CD14-positive monocyte (primary cell): Measurements from ENCODE around the gene TMEM272. TPM values are rescaled to one million over a fixed set of nuclear protein-coding genes. Genes with fewer than 3 reads are reported as not detected.

Experiments
- DNase-seq, 3 donors: peaks; one replicate each; pipeline ENCODE4 v3.0.0-alpha.2; 2011 to 2022
- H2AFZ ChIP-seq: 2 replicates; pipeline ENCODE4 v1.6.0; 2012; ENCODE audit warnings: mild to moderate bottlenecking, low read depth, low read length, inconsistent platforms; ENCODE audit not compliant: insufficient read depth, poor library complexity, severe bottlenecking
- H3K27ac ChIP-seq, 2 donors: 1 replicate in 1 of 2; 2 replicates in 1 of 2; pipeline ENCODE4 v1.5.1; 2012 to 2013; ENCODE audit warnings: low read length in 2 of 2, control low read depth in 1 of 2, inconsistent platforms in 1 of 2, low read depth in 1 of 2, mild to moderate bottlenecking in 1 of 2
- H3K27me3 ChIP-seq, 2 donors: one replicate each; pipeline versions ENCODE4 v1.6.0 to v1.6.1; 2011 to 2013; ENCODE audit warnings: low read length in 2 of 2; ENCODE audit not compliant: control insufficient read depth in 2 of 2, insufficient read depth in 2 of 2
- H3K36me3 ChIP-seq, 2 donors: replicated peaks in 1 of 2; 1 replicate in 1 of 2; 2 replicates in 1 of 2; pipeline versions ENCODE4 v1.5.1 to v1.6.1; 2012 to 2013; ENCODE audit warnings: low read length in 2 of 2, control low read depth in 1 of 2, inconsistent platforms in 1 of 2, mild to moderate bottlenecking in 1 of 2; ENCODE audit not compliant: insufficient read depth in 2 of 2, control insufficient read depth in 1 of 2
- H3K4me1 ChIP-seq, 2 donors: 1 replicate in 1 of 2; 2 replicates in 1 of 2; pipeline versions ENCODE4 v1.5.1 to v1.6.1; 2012 to 2013; ENCODE audit warnings: low read length in 2 of 2, control low read depth in 1 of 2, inconsistent platforms in 1 of 2, mild to moderate bottlenecking in 1 of 2, moderate library complexity in 1 of 2; ENCODE audit not compliant: insufficient read depth in 2 of 2, control insufficient read depth in 1 of 2
- H3K4me2 ChIP-seq: replicated peaks from 2 replicates; pipeline ENCODE3; 2012; ENCODE audit warnings: low read length, moderate library complexity, mild to moderate bottlenecking; ENCODE audit not compliant: poor library complexity, severe bottlenecking; ENCODE audit errors: extremely low read depth
- H3K4me3 ChIP-seq, 3 experiments: fragments of 200-600 bp in 1 of 3; sonication (generic) in 1 of 3; replicated peaks in 1 of 3; 1 replicate in 2 of 3; 2 replicates in 1 of 3; pipeline ENCODE4 v1.5.1; 2011 to 2013; ENCODE audit warnings: low read length in 3 of 3, mild to moderate bottlenecking in 3 of 3, control low read depth in 2 of 3, low read depth in 2 of 3, inconsistent platforms in 1 of 3, moderate library complexity in 1 of 3
- H3K79me2 ChIP-seq: 2 replicates; pipeline ENCODE4 v1.6.0; 2012; ENCODE audit warnings: mild to moderate bottlenecking, control low read depth, inconsistent platforms, low read length, moderate library complexity; ENCODE audit not compliant: insufficient read depth
- H3K9ac ChIP-seq: 2 replicates; pipeline ENCODE4 v1.6.0; 2017; ENCODE audit warnings: low read length, mild to moderate bottlenecking; ENCODE audit not compliant: insufficient read depth, poor library complexity, severe bottlenecking
- H3K9me3 ChIP-seq, 2 donors: replicated peaks in 1 of 2; 1 replicate in 1 of 2; 2 replicates in 1 of 2; pipeline versions ENCODE4 v1.5.1 to v1.6.1; 2012 to 2013; ENCODE audit warnings: low read length in 2 of 2, control low read depth in 1 of 2; ENCODE audit not compliant: control insufficient read depth in 1 of 2, insufficient read depth in 1 of 2
- H4K20me1 ChIP-seq: 2 replicates; pipeline ENCODE4 v1.6.0; 2012; ENCODE audit warnings: mild to moderate bottlenecking, low read length, control low read depth, moderate library complexity; ENCODE audit not compliant: insufficient read depth
- H3K27ac Mint-ChIP-seq, 7 donors: one replicate each; pipeline ENCODE4 v1.8.0; 2020; ENCODE audit warnings: mild to moderate bottlenecking in 7 of 7, mixed read lengths in 7 of 7, moderate library complexity in 6 of 7, inconsistent platforms in 2 of 7
- H3K27me3 Mint-ChIP-seq, 3 donors: one replicate each; pipeline ENCODE4 v1.8.0; 2021 to 2022; ENCODE audit warnings: low read depth in 3 of 3, mild to moderate bottlenecking in 3 of 3, mixed read lengths in 3 of 3, moderate library complexity in 3 of 3, inconsistent platforms in 1 of 3
- H3K36me3 Mint-ChIP-seq, 2 donors: one replicate each; pipeline ENCODE4 v1.8.0; 2020; ENCODE audit warnings: mixed read lengths in 2 of 2, inconsistent platforms in 1 of 2, mild to moderate bottlenecking in 1 of 2
- H3K4me1 Mint-ChIP-seq: one replicate; pipeline ENCODE4 v1.8.0; 2020; ENCODE audit warnings: mild to moderate bottlenecking, mixed read lengths
- H3K4me3 Mint-ChIP-seq, 2 donors: one replicate each; pipeline ENCODE4 v1.8.0; 2020; ENCODE audit warnings: mild to moderate bottlenecking in 2 of 2, mixed read lengths in 2 of 2, moderate library complexity in 1 of 2
- H3K9me3 Mint-ChIP-seq, 7 donors: one replicate each; pipeline ENCODE4 v1.8.0; 2020 to 2022; ENCODE audit warnings: mixed read lengths in 7 of 7, mild to moderate bottlenecking in 6 of 7, moderate library complexity in 6 of 7, inconsistent platforms in 2 of 7
- WGBS: methylation state at CpG from one replicate; pipeline ENCODE4 v1.1.5; 2013; ENCODE audit warnings: missing lambda C conversion rate; ENCODE audit not compliant: insufficient coverage; 5-methylcytosine and 5-hydroxymethylcytosine counted together
- intact Hi-C, 2 donors: fragments of 100-400 bp; cut with micrococcal nuclease; formaldehyde crosslinking; loops; one replicate each; pipeline versions ENCODE4 v1.15.0 to v1.15.1; 2023
- polyA plus RNA-seq, 3 donors: library from polyadenylated mRNA; depleted of rRNA in 1 of 3; unstranded in 2 of 3; stranded (reverse) in 1 of 3; fragments of 300-500 nt in 2 of 3; fragments of >200 nt in 1 of 3; fragmentation: Illumina TruSeq in 2 of 3; gene quantifications; 1 replicate in 2 of 3; 2 replicates in 1 of 3; pipeline ENCODE4 v1.2.3, GENCODE V29; 2012 to 2021
- TF ChIP-seq, protein P1 (sequence below): fragments of 200-600 bp; IDR thresholded peaks from one replicate; pipeline ENCODE4 v1.8.0; 2022; ENCODE audit warnings: antibody characterized with exemption, mild to moderate bottlenecking

The TMEM272 gene
- polyA plus RNA-seq, 3 donors, result 0.07 TPM; not detected in 2

GRCh38 chr13:51833980-51834379, 11.0 kb downstream of the TMEM272 start:
- Mint-ChIP-seq H3K27me3 (peaks cover 0 to 3% (median 1%) of the 10 kb centered on the region in 3 donors), H3K36me3 (no peaks in the 10 kb centered on the region), H3K4me3 (no peak overlapping the region), H3K4me1 (peaks cover 50% of the 10 kb centered on the region), H3K9me3 (no peaks in the 10 kb centered on the region), H3K27ac (no peak overlapping the region)
- no peaks in the 10 kb centered on the region for H3K9me3 ChIP-seq
- H2AFZ ChIP-seq, result peak overlapping the region; percentile 44
- H3K27me3 ChIP-seq, result no peaks in the 10 kb centered on the region
- intact Hi-C loops, result loop anchor here in 1 of 2 donors (2.0 to 5.0 kb wide), 2 partner anchors 19 to 402 kb away; no protein-coding TSS in a partner anchor
- H4K20me1 ChIP-seq, result no peaks in the 10 kb centered on the region
- no peak overlapping the region for H3K9ac ChIP-seq
- DNase-seq, result no peak
- no peak overlapping the region for H3K27ac ChIP-seq
- H3K4me3 ChIP-seq, result no peak overlapping the region
- no peaks in the 10 kb centered on the region for H3K79me2 ChIP-seq
- no peaks in the 10 kb centered on the region for H3K36me3 ChIP-seq
- H3K4me1 ChIP-seq, result peaks cover 28 to 34% of the 10 kb centered on the region in 2 donors
- TF ChIP-seq, protein P1, sequence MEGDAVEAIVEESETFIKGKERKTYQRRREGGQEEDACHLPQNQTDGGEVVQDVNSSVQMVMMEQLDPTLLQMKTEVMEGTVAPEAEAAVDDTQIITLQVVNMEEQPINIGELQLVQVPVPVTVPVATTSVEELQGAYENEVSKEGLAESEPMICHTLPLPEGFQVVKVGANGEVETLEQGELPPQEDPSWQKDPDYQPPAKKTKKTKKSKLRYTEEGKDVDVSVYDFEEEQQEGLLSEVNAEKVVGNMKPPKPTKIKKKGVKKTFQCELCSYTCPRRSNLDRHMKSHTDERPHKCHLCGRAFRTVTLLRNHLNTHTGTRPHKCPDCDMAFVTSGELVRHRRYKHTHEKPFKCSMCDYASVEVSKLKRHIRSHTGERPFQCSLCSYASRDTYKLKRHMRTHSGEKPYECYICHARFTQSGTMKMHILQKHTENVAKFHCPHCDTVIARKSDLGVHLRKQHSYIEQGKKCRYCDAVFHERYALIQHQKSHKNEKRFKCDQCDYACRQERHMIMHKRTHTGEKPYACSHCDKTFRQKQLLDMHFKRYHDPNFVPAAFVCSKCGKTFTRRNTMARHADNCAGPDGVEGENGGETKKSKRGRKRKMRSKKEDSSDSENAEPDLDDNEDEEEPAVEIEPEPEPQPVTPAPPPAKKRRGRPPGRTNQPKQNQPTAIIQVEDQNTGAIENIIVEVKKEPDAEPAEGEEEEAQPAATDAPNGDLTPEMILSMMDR, result no peak
- WGBS, result 79% methylated on average over 5 of the region's 10 CpGs
- no peak overlapping the region for H3K4me2 ChIP-seq

- intact Hi-C loops, result loop anchor here in 1 of 2 donors (2.0 to 5.0 kb wide), 2 partner anchors 18 to 400 kb away; no protein-coding TSS in a partner anchor
- Mint-ChIP-seq H3K27ac (peak overlapping the region in 5 of 7 donors; percentile 41 to 69 (median 61)), H3K4me3 (peak overlapping the region in 1 of 2 donors; percentile 39), H3K9me3 (no peaks in the 10 kb centered on the region), H3K4me1 (peaks cover 64% of the 10 kb centered on the region), H3K27me3 (peaks cover 0 to 3% (median 0%) of the 10 kb centered on the region in 3 donors), H3K36me3 (no peaks in the 10 kb centered on the region)
- TF ChIP-seq, protein P1, result peak; percentile 72
- peak overlapping the region; percentile 6 for H3K4me2 ChIP-seq
- no peak overlapping the region for H3K9ac ChIP-seq
- H3K27ac ChIP-seq, result peak overlapping the region in 1 of 2 donors; percentile 3
- 85% methylated on average over 4 of the region's 6 CpGs for WGBS
- H4K20me1 ChIP-seq, result no peaks in the 10 kb centered on the region
- peaks cover 42 to 48% of the 10 kb centered on the region in 2 donors for H3K4me1 ChIP-seq
- H3K79me2 ChIP-seq, result no peaks in the 10 kb centered on the region
- peak overlapping the region; percentile 47 for H2AFZ ChIP-seq
- DNase-seq, result peak; percentile 52 to 68 (median 65)
- no peaks in the 10 kb centered on the region for H3K27me3 ChIP-seq
- H3K4me3 ChIP-seq, result no peak overlapping the region
- H3K9me3 ChIP-seq, result no peaks in the 10 kb centered on the region
- H3K36me3 ChIP-seq, result no peaks in the 10 kb centered on the region
These were observed 12.4 kb downstream of the TMEM272 start for GRCh38 chr13:51832471-51833152.
